ENCODE data around the gene SQSTM1.

GRCh38 chr5:179812135-179812825, 8.4 kb upstream of the SQSTM1 start:
- TF ChIP-seq CTCF (conservative IDR thresholded peaks at IDR 0.05; ENCODE audit: low read depth, low read length), result no peak
- no peak for TF ChIP-seq EZH2phosphoT487 (IDR thresholded peaks at IDR 0.05; ENCODE audit: borderline replicate concordance, low read length)
- no peak for TF ChIP-seq EZH2 (IDR thresholded peaks at IDR 0.05; ENCODE audit: low read length, unreplicated experiment)

All from PC-3 (cell line).